H9 (cell line): ENCODE results near the gene APBA3. TPM values are rescaled to one million over a fixed set of nuclear protein-coding genes. Genes with fewer than 3 reads are reported as not detected.

ENCODE experiments used
- DNase-seq: peaks from one replicate; pipeline ENCODE4 v3.0.0-alpha.2; 2017
- H2AFZ ChIP-seq: one replicate; pipeline ENCODE4 v1.6.1; 2013; ENCODE audit warnings: mild to moderate bottlenecking, low read length, control low read depth, moderate library complexity
- H2AK5ac ChIP-seq: 2 replicates; pipeline ENCODE4 v1.6.1; 2013; ENCODE audit warnings: low read length, control low read depth, mixed read lengths; ENCODE audit not compliant: insufficient read length
- H2BK120ac ChIP-seq: one replicate; pipeline ENCODE4 v1.6.1; 2013; ENCODE audit warnings: low read depth, mild to moderate bottlenecking, low read length, control low read depth, inconsistent platforms; ENCODE audit not compliant: poor library complexity, severe bottlenecking
- H2BK12ac ChIP-seq: 2 replicates; pipeline ENCODE4 v1.6.1; 2013; ENCODE audit warnings: low read length, control low read depth, mixed read lengths, low read depth; ENCODE audit not compliant: insufficient read length
- H2BK15ac ChIP-seq: 2 replicates; pipeline ENCODE4 v1.6.1; 2013; ENCODE audit warnings: low read depth, low read length, control low read depth
- H2BK20ac ChIP-seq: one replicate; pipeline ENCODE4 v1.6.1; 2013; ENCODE audit warnings: low read depth, mild to moderate bottlenecking, low read length, control low read depth, inconsistent platforms; ENCODE audit not compliant: poor library complexity, severe bottlenecking
- H2BK5ac ChIP-seq: 2 replicates; pipeline ENCODE4 v1.6.1; 2013; ENCODE audit warnings: low read length, control low read depth, mixed read lengths; ENCODE audit not compliant: insufficient read length
- H3K14ac ChIP-seq: 2 replicates; pipeline ENCODE4 v1.6.1; 2013; ENCODE audit warnings: low read length, control low read depth; ENCODE audit not compliant: insufficient read depth
- H3K18ac ChIP-seq: 2 replicates; pipeline ENCODE4 v1.6.1; 2013; ENCODE audit warnings: low read depth, mild to moderate bottlenecking, mixed read lengths, low read length, control low read depth; ENCODE audit not compliant: insufficient read length
- H3K23ac ChIP-seq: 2 replicates; pipeline ENCODE4 v1.6.1; 2013; ENCODE audit warnings: low read length, control low read depth, mixed read lengths, low read depth; ENCODE audit not compliant: insufficient read length
- H3K23me2 ChIP-seq: 2 replicates; pipeline ENCODE4 v1.6.1; 2013; ENCODE audit warnings: low read depth, mild to moderate bottlenecking, mixed read lengths, low read length, control low read depth; ENCODE audit not compliant: insufficient read length, poor library complexity, severe bottlenecking
- H3K27ac ChIP-seq: 2 replicates; pipeline ENCODE4 v1.5.1; 2013; ENCODE audit warnings: low read length, control low read depth, mixed read lengths, low read depth; ENCODE audit not compliant: insufficient read length
- H3K27me3 ChIP-seq: 2 replicates; pipeline ENCODE4 v1.6.1; 2013; ENCODE audit warnings: low read length, control low read depth, inconsistent platforms; ENCODE audit not compliant: insufficient read depth
- H3K4ac ChIP-seq: 2 replicates; pipeline ENCODE4 v1.6.1; 2013; ENCODE audit warnings: low read depth, mild to moderate bottlenecking, control low read depth, inconsistent platforms, low read length, moderate library complexity
- H3K4me1 ChIP-seq: 2 replicates; pipeline ENCODE4 v1.6.1; 2013; ENCODE audit warnings: low read length, control low read depth, inconsistent platforms; ENCODE audit not compliant: insufficient read depth
- H3K4me2 ChIP-seq: 2 replicates; pipeline ENCODE4 v1.6.1; 2013; ENCODE audit warnings: low read length, control low read depth, mixed read lengths; ENCODE audit not compliant: insufficient read length, insufficient read depth
- H3K56ac ChIP-seq: 2 replicates; pipeline ENCODE4 v1.6.1; 2013; ENCODE audit warnings: low read depth, mild to moderate bottlenecking, mixed read lengths, low read length, control low read depth; ENCODE audit not compliant: insufficient read length
- H3K79me1 ChIP-seq: 2 replicates; pipeline ENCODE4 v1.6.1; 2013; ENCODE audit warnings: low read depth, mild to moderate bottlenecking, moderate library complexity, low read length, control low read depth, inconsistent platforms; ENCODE audit not compliant: insufficient read depth, poor library complexity, severe bottlenecking
- H3K79me2 ChIP-seq: 2 replicates; pipeline ENCODE4 v1.6.1; 2013; ENCODE audit warnings: low read length, control low read depth, inconsistent platforms; ENCODE audit not compliant: insufficient read depth
- H3K9ac ChIP-seq: 2 replicates; pipeline ENCODE4 v1.6.1; 2013; ENCODE audit warnings: low read length, control low read depth, mixed read lengths; ENCODE audit not compliant: insufficient read length; ENCODE audit errors: extremely low read depth
- H3K9me3 ChIP-seq: one replicate; pipeline ENCODE4 v1.6.1; 2013; ENCODE audit warnings: low read depth, low read length, inconsistent platforms; ENCODE audit not compliant: control insufficient read depth
- H3T11ph ChIP-seq: one replicate; pipeline ENCODE4 v1.6.1; 2013; ENCODE audit warnings: mild to moderate bottlenecking, low read length, control low read depth, inconsistent platforms
- H4K20me1 ChIP-seq: one replicate; pipeline ENCODE4 v1.6.1; 2013; ENCODE audit not compliant: control insufficient read depth, insufficient read length, insufficient read depth
- H4K5ac ChIP-seq: 2 replicates; pipeline ENCODE4 v1.6.1; 2013; ENCODE audit warnings: low read depth, mild to moderate bottlenecking, mixed read lengths, low read length, control low read depth; ENCODE audit not compliant: insufficient read length
- H4K8ac ChIP-seq: replicated peaks from 2 replicates; pipeline ENCODE4 v1.6.1; 2013; ENCODE audit warnings: low read length, control low read depth, mixed read lengths, low read depth; ENCODE audit not compliant: insufficient read length
- H4K91ac ChIP-seq: 2 replicates; pipeline ENCODE4 v1.6.1; 2013; ENCODE audit warnings: low read depth, mild to moderate bottlenecking, moderate library complexity, mixed read lengths, low read length, control low read depth; ENCODE audit not compliant: insufficient read length
- H3K27ac Mint-ChIP-seq, 3 experiments: 2 replicates in 2 of 3; 3 replicates in 1 of 3; pipeline ENCODE4 v1.8.0; 2020 to 2021; ENCODE audit warnings: mixed read lengths in 3 of 3, mild to moderate bottlenecking in 1 of 3, moderate library complexity in 1 of 3
- H3K27me3 Mint-ChIP-seq: 2 replicates; pipeline ENCODE4 v1.8.0; 2021; ENCODE audit warnings: low read depth, mild to moderate bottlenecking, moderate library complexity, mixed read lengths
- H3K36me3 Mint-ChIP-seq, 3 experiments: 2 replicates in 2 of 3; 3 replicates in 1 of 3; pipeline ENCODE4 v1.8.0; 2020 to 2021; ENCODE audit warnings: low read depth in 3 of 3, mixed read lengths in 3 of 3; ENCODE audit not compliant: insufficient read depth in 1 of 3
- H3K4me1 Mint-ChIP-seq, 2 experiments: 2 replicates each; pipeline ENCODE4 v1.8.0; 2020; ENCODE audit warnings: mixed read lengths in 2 of 2
- H3K4me3 Mint-ChIP-seq, 2 experiments: 2 replicates in 1 of 2; 3 replicates in 1 of 2; pipeline ENCODE4 v1.8.0; 2020 to 2021; ENCODE audit warnings: mild to moderate bottlenecking in 2 of 2, mixed read lengths in 2 of 2, moderate library complexity in 1 of 2
- H3K9me3 Mint-ChIP-seq, 2 experiments: 2 replicates in 1 of 2; 3 replicates in 1 of 2; pipeline ENCODE4 v1.8.0; 2020; ENCODE audit warnings: mild to moderate bottlenecking in 2 of 2, mixed read lengths in 2 of 2, moderate library complexity in 1 of 2
- WGBS: extraction: QIAGEN DNeasy Blood & Tissue Kit; methylation state at CpG from one replicate; pipeline ENCODE4 v1.1.7; 2013; ENCODE audit warnings: missing lambda C conversion rate, low lambda C conversion rate, mixed read lengths; ENCODE audit not compliant: insufficient read length; ENCODE audit errors: extremely low coverage; 5-methylcytosine and 5-hydroxymethylcytosine counted together
- total RNA-seq: library from RNA; stranded (reverse); gene quantifications from 2 replicates; pipeline ENCODE4 v1.2.1, GENCODE V29; 2021
- TF ChIP-seq, protein P1 (sequence below): fragments of 200-600 bp; sonication (generic); conservative IDR thresholded peaks from 3 replicates; pipeline ENCODE4 v1.8.0; 2021; ENCODE audit warnings: antibody characterized with exemption, mild to moderate bottlenecking

APBA3 gene
- total RNA-seq, 1 experiment from 2014 or later: 21.8 TPM

DNA sequence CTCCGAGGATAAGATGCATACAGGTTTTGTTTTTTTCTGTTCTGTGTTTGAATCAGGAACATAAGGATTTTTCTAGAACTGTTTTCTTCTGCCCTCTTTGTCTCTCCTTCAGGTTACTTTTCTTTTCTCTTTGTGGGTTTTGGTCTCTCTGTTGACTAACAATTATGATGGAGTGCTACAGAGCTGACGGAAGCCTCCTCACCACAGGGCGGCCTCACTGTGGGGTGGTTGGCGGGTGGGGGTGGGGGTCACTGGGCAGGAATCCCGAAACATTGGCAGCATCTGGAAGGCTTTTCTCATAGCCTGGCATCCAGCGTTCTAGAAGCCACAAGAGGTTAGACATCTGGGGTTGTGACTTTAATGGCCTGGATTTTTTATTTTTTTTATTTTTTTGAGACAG is 36.6 kb upstream of the APBA3 start:
- Histone ChIP-seq H4K91ac (no peak overlapping the region), H3K18ac (no peak overlapping the region), H3K14ac (no peak overlapping the region), H3K23ac (no peak overlapping the region), H2BK20ac (no peak overlapping the region), H3K4me1 (no peaks in the 10 kb centered on the region), H3K9ac (no peak overlapping the region), H3K4me2 (no peak overlapping the region), H4K8ac (no peak overlapping the region), H3K27me3 (no peaks in the 10 kb centered on the region), H2BK12ac (no peak overlapping the region), H3K9me3 (no peaks in the 10 kb centered on the region), H3K79me1 (no peaks in the 10 kb centered on the region), H4K5ac (no peak overlapping the region), H4K20me1 (no peaks in the 10 kb centered on the region), H2BK15ac (no peak overlapping the region), H2AK5ac (no peak overlapping the region), H2BK5ac (no peak overlapping the region), H3K27ac (no peak overlapping the region), H3T11ph (no peak overlapping the region), H2AFZ (no peak overlapping the region), H3K4ac (no peak overlapping the region), H3K79me2 (no peaks in the 10 kb centered on the region), H3K23me2 (peaks cover 7% of the 10 kb centered on the region), H3K56ac (no peak overlapping the region), H2BK120ac (no peak overlapping the region)
- TF ChIP-seq, protein P1, sequence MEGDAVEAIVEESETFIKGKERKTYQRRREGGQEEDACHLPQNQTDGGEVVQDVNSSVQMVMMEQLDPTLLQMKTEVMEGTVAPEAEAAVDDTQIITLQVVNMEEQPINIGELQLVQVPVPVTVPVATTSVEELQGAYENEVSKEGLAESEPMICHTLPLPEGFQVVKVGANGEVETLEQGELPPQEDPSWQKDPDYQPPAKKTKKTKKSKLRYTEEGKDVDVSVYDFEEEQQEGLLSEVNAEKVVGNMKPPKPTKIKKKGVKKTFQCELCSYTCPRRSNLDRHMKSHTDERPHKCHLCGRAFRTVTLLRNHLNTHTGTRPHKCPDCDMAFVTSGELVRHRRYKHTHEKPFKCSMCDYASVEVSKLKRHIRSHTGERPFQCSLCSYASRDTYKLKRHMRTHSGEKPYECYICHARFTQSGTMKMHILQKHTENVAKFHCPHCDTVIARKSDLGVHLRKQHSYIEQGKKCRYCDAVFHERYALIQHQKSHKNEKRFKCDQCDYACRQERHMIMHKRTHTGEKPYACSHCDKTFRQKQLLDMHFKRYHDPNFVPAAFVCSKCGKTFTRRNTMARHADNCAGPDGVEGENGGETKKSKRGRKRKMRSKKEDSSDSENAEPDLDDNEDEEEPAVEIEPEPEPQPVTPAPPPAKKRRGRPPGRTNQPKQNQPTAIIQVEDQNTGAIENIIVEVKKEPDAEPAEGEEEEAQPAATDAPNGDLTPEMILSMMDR: no peak
- H3K4me1 Mint-ChIP-seq: peaks cover 0 to 12% of the 10 kb centered on the region in 2 experiments; a peak in 2 of 4 replicates
- DNase-seq: no peak
- no CpG with 5 or more reads among the region's 6 CpGs for WGBS
- no peak overlapping the region for H3K27ac Mint-ChIP-seq
- no peaks in the 10 kb centered on the region; a peak in 1 of 7 replicates for H3K36me3 Mint-ChIP-seq
- H3K27me3 Mint-ChIP-seq: peaks cover 58% of the 10 kb centered on the region
- H3K9me3 Mint-ChIP-seq: peaks cover 7 to 13% of the 10 kb centered on the region in 2 experiments
- no peak overlapping the region; a peak in 1 of 5 replicates for H3K4me3 Mint-ChIP-seq
